A204.1 (cell line): ENCODE data around the gene CACNA2D3.

Experiments used
- FAIRE-seq: peaks from 2 replicates; lab custom pipeline; 2012; peaks lifted over from hg19 to GRCh38; lab: Jason Lieb, UNC

Gene CACNA2D3

DNA sequence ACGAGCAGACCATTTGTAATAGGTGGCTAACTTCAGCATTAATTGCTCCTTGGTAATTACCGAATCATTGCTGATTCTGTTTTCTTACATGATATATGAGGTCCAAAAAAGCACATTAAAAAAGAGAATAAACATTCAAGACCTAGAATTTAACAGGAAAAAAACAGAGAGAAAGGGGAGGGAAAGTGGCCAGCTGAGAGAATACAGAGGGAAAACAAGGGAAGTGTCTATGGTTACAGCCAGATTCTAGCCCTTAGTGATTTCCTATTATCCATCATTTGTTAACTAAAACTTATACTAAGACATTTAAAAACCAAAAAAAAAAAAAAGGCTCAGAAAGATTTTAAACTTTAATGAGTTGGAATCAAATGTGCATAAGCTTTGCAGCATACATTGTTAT lies 636.8 kb downstream of the CACNA2D3 start:
- FAIRE-seq, result no peak

DNA sequence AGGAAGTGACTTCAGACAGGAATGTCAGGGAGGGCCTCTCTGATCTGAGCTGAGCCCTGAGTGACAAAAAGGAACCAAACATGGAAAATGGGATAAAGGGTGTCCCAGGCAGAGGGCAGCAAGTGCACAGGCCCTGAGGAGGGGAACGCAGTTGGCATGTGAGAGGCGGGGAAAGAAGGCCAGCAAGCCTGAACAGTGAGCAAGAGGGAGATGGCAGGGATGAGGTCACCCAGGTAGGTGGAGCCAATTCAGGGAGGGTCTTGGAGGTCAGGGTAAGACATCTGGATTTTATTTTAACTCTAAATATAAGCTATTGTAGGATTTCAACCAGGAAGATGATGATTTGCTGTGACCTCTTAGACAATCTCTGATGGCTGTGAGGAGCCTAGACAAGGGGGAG lies 637.8 kb downstream of the CACNA2D3 start:
- FAIRE-seq, result no peak

DNA sequence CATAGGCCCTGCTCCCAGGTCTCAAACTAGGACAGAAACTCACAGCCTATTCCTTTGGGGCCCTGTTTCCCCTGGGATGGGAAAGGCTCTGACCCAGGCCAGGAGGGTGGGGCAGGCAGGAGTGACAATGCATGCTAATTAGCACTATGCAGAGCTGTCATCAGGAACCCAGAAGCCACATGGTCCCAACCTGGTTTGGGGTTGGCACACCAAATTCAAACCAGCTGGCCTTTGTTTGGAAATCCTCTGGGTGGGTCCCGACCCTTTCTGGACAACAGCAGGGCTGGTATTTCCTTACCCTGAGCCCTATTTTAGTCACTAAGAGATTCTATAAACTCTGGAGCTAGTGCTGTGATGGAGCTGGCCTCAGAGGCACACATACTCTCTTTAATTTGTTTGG lies 639.3 kb downstream of the CACNA2D3 start:
- FAIRE-seq, result no peak

DNA sequence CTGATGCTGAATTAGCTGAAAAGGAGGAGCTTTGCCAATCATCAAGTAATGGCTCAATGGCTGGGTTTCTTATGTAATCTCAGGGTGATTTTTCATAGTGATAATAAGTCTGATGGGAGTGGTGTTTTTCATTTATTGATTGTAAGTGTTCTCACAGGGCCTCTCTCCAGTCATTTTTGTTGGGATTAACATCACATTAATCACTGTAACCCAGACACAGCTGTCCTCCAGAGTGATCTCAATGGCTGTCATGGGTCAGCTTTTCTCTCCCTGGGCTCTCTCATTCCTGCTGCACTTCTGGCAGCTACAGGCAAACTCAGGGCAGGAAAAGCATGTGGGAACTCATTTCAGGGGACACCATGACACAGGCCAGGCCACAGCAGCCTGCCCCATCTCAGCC lies 642.6 kb downstream of the CACNA2D3 start:
- FAIRE-seq, result no peak

DNA sequence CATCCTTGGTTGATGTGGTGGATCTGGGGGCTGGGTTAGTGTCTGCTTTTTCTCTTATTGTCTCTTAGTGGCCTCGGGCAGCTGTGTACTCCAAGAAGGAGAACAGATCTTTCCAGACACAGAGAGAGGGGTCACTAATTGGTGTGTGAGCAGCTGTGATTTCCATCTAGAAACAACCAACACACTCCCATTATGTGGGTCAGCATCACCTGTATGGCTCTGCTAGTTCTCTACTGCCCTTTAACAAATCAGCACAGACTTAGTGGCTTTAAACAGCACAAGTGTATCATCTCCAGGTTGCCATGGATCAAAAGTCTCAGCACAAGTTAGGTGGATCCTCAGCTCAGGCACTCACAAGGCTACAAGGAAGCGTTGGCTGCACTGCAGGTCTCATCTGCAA lies 648.7 kb downstream of the CACNA2D3 start:
- no peak for FAIRE-seq

DNA sequence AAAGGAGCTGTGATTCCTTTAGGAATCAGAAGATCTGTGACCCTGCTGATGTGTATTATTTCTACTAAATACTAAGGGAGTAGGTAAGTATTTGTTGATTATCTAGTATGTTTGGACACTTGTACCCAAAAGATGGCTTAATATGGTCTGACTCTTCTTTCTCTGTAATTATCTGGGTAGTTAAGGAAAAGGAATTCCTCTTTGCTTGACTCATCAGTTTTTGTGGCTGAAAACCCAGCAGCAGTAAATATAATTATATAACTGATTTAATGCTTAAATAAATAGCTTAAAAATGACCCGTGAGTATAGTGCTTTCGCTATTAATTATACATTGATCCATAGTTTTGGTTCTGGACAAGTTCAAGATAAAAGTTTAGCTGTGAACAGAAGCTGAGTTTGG lies 649.7 kb downstream of the CACNA2D3 start:
- no peak for FAIRE-seq

DNA sequence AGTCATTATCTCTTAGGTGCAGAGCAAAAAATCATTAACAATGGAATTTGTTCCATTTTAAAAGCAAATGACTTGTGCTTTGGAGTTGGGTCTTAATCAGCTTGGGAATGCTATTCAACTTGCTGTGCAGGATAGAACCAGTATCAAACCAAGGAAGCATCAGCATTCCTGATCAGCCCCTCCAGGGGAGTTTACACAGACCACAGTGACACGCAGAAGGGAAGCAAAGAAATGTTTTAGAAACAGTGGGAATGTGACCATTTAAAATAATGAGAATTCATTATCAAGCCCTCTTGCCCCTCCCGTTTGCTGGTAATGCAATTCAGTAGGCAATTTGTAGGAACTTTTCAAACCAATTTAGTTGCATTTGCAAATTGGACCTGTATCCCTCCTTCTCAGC lies 650.4 kb downstream of the CACNA2D3 start:
- FAIRE-seq, result no peak

DNA sequence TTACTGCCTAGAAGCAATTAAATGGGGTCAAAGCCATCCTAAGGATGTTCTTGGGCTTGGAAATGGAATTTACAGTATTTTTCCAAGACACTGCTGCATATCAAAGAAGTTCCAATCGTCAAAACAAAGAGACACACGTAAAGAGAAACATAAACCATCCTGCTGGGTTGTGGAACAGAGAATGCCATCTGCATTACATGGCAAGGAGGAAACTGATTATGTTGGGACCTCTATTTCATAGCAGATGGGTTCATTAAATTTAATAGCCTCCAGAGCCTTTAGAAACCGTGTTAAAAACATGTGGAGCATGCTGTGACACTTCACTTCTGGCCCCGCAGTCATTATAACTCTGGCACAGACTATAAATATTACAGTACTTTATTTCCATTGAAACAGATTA lies 650.9 kb downstream of the CACNA2D3 start:
- no peak for FAIRE-seq

DNA sequence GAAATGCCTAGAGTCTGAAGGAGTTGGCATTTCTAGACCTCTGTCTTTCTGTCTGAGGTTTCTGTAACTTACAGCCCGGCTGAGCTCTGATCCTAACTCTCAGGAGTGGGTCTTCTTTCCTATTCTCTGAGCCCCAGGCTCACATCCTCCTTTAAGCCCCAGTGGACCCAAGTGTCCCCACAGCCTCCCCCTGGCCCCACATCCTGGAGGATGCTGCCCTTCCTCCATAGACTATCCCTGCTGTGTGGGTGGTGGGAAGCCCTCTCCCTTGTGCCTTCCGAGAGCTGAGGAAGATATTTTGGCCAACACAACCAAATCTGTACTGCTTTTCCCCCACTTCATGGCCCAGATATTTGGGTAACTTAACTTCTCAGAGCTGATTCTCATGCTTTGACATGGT lies 654.2 kb downstream of the CACNA2D3 start:
- no peak for FAIRE-seq

DNA sequence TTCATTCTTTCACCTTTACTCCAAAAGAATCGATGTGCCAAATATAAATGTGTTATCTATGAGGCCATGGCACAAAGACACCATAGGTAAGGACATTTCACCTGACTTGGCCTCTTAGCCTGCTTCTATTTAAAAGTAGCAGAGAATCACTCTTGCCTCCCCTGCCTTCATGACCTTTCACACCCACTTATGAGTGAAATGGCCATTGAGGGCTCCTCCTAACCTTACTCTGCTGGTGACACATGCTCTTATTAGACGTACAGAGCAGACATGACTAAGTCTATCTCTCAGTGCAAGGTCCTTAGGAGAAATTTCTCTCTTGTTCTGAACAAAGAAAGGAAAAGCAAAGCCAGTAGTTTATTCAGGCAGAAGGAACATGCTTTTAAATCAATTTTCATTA lies 654.8 kb downstream of the CACNA2D3 start:
- FAIRE-seq, result no peak

DNA sequence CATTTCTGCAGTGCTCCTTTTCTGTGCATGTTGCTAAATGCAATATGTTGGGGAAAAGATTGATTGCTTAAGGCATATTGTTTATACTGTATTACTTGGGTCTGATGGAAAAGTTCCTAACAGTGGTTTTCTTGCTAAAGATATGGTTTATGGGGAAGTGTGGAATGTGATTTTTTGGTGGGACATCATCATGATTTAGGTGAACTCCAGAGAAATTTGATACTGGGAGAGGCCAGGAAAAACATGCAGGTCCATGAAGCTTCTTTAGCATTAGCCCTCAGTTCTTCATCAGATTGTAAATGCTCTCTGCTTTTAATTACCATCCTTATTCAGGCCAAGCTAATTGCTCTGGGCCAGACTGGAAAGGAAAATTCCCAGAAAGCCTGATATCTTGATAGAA lies 658.0 kb downstream of the CACNA2D3 start:
- no peak for FAIRE-seq

DNA sequence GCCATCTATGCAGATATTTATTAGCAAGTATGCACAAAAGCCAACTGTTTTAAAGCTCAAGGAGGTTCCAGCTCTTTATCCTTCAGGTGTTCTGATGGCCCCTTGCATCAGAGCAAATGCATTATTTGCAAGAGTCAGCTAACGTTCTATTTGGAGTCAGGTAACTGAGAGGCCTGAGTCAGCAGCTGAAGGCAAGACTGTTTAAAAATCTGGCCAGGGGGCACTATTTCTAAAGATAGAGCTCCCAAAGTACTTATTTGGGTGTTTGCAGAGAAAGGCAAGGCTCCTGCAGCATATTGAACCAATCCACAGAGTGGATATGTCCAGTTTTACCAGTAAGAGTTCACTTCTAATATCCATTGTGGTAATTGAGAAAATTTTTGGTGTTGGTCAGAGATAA lies 659.4 kb downstream of the CACNA2D3 start:
- no peak for FAIRE-seq

DNA sequence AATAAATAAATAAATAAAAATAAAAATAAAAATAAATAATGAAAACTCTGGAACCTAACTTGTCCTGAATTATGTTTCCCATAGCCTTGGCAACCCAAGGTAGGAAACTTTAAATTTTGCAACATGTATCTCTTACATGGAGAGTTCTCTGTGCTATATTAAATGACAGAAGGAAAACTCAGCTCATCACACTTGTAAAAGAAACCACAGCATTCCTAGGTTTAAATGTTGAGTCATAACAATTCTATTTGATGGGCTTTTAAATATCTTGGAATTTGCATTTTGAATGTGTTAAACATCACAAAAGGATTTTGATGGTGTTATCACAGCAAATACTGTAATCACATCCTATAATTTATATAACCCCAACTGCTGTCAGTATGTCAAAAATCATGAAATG lies 661.3 kb downstream of the CACNA2D3 start:
- no peak for FAIRE-seq

DNA sequence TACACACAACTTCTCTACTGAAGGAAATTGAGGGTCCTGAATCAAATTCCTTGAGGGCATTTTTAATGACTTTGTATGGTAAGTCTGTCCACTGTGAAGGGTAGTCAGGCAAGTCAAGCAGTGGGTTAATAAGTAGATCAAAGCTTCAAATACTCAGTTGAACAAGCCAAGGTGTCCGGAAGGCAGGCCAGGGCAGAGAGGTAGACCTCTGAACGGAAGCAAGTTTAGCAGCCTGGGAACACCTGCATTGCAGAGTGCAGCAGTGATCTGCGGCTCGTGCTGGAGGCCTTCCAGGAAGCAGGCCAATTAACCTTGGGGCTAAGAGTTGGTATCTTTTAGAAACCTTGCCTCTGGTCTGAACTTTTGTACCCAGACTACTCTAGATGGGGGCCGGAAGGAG lies 661.7 kb downstream of the CACNA2D3 start:
- FAIRE-seq, result no peak

DNA sequence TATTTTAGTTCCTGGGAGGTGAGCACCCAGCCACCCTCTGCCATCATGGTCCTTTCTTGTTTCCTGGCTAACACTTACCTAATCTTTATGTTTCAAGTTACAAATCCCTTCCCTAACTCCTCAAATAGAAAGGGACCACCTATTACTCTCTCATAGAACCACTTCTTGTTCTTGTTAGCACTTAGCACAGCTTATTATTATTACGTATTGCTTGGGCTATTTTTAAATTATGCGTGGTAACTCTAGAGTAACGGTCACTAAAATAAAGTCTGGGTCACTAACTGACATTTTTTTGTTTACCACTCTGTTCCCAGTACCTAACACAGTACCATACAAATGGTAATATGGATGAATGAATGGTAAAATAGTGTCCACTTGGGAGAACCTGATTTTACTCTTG lies 663.6 kb downstream of the CACNA2D3 start:
- FAIRE-seq, result no peak

DNA sequence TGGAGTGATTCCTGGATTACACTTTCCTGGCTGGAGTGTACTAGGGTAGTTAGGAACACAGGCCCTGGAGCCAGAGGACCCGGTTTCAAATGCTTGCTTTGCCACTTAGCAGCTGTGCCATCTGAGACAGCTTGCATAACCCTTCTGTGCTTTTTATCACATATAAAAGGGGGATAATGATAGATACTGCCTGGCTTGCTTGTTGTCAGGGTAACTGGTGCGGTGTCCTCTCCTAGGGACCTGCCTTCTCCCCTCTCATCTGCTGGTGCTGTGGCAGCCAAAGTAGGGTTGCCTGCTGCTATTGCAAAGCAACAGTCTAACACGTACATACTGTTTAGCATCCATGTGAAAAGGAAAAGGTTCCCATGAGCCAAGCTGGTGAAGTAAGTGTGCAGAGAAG lies 667.7 kb downstream of the CACNA2D3 start:
- no peak for FAIRE-seq

DNA sequence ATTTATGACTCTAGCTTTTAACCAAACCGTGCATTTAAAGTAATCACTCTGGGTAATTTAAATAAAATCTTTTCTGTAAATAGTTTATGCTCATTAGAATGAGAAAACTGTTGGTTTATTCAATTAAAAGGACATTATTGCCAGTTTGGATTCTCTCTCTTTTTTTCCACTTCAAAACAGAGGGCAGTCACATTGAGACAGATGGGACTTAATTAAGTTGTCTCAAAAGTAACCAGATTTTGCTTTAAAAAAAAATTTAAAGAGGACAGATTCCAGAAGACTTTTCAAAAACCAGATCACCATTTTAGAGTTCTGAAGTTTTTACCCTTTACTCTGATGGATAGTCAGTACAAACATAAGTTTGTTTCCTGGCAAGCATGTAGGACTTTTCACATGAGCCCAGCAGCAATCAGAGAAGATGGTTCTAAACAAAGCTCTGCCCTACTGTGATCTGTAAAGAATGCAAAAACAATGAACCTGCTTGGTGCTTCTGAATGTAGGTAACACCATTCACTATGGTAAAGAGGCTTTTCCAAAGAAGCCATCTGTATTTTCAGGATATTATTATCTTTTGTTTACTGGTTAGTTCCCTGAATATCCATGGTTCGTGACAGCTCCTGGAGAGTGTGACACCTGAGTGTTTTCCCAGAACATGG lies 669.3 kb downstream of the CACNA2D3 start:
- FAIRE-seq, result no peak

DNA sequence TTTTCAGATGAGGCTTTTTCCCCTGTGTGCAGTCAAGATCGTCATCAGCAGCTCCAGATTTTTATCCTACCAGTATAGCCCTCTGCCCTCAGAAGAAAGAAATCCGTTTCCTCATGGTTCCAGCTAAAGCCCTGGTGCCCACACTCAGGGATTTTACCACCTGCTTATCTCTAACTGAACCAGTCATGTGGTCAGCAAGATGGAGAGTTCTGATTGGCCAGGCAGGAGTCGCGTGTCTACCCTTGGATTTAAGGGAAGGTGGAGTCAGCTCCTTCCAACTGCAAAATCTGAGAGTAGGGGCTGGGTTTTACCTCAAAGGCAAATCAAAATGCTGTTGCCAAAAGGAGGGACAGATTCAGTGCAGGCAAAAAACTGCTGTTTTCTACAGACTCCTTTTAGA lies 670.2 kb downstream of the CACNA2D3 start:
- FAIRE-seq, result no peak

DNA sequence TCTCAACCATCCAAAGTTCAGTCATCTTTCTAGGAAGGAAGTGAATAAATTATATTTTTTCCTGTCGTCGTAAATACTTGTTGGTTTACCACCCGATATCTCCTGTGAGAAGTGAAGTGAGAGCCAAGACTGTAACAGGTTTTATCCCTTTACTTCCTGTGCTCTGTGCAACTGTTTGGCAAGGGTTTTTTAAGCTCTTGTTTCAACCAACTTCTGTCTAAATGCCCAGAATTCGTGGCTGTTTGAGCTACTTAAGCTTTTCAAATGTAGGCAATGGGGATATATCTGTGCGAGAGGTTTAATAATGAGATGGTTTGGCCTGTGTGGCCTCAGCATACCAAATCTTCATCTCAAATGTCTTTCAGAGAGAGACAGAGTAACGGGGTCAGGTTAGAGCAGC lies 670.8 kb downstream of the CACNA2D3 start:
- FAIRE-seq, result no peak

DNA sequence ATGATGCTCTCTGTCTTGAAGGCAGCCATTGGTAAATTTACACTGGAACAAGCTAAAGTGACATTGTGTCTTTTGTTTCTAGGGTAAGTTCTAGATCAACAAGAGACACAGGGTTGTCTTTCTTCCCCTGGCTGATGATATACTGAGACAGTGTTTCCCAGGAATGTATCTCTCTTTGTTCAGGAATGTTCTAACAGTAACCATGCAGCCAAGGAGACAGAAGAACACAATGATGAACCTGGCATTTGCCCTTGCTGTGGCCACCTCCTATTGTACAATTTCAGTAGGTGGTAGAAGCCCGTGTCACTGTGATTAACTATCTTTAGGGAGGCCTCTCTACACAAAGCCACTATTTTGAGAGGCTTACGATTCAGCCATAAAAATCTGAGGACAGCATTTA lies 674.8 kb downstream of the CACNA2D3 start:
- no peak for FAIRE-seq

DNA sequence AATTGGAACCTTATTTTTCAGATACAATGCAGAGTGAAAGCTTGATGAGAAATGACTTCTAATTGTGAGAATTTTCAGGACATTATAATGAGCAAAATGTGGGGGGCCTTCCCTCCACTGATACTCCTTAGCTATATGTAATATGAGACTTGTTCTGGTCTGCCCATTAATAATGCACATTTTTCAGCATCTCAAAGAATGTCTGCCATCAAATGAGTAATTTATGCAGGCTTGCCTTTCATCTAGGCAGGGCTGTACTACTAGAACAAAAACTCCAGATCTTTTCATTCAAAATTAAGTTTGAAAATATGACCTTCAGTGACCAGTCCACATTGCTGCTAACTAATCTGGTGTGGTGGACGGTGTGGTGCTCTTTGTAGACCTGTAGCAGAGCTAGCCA lies 678.1 kb downstream of the CACNA2D3 start:
- no peak for FAIRE-seq

DNA sequence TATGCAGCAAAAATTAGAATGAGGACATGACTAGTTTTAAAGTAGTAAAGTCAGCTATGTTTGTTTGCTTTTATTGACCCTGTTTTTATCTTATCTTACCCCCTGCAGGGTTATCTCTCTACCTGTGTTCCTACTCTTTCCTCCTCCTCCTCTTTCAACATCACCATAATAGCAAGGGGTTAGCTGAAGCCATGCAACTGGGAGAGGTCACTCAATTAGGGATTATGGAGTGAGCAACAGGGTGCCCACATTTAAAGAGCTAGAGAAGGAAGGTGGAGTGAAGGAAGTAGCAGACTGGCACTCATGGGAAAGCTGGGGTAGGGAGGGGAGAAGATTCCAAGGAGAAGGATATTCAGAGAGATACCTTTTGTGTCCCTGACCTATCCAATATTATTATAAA lies 679.6 kb downstream of the CACNA2D3 start:
- no peak for FAIRE-seq

DNA sequence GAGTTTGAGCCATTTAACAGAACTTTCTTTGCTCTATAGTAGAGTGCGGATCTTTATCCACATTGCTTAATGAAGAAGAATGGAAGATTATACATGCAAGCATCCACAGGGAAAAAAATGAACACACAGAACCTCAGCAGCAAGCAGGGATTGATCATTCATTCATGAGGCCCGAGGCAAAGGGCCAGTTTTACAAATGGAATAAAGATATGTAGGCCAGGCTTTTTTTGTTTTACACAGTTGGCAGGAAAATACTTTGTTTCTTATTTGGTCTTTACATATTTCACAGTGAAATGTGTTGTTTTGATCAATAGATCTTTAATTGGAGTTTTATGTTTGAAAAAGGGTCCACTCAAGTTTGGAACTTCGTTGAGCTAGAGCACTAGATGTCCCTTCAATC lies 688.0 kb downstream of the CACNA2D3 start:
- no peak for FAIRE-seq

DNA sequence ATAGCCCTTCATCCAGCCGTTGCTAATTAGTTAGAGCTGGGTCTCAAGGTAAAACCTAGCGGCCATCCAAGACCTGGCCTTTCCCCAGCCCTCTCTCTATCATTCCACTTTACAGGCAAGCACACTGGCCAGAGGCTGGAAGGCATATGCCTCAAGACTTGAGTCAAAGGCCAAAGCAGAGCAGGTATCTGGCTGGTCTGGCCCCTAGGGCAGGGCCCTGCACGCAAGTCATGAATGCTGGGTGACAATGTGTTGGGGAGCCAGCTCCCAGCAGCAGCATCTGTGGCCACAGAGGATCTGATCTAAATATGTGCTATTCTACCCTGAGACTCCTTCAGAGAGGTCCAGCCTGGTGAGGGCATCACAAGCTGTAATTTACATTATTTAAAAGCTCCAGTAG lies 691.9 kb downstream of the CACNA2D3 start:
- FAIRE-seq, result no peak

DNA sequence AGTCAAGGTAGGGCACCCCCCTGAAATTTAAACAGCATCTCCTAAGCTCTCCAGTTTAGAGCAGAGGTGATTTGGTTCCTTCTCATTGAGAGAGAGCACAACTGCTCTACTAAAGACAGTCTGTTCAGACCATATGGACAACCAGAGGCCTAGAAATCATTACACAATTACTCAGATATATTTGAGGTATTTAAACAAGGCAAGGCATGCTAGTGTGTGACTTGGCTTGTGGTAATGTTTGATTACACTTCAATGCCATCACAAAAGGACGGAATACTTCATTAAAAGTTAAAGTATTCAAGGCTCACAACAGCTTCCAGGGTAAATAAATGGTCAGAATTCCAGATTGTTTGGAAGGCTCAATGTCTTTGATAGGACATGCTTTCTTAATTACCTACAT lies 695.3 kb downstream of the CACNA2D3 start:
- FAIRE-seq, result no peak
